GM19025 (cell line): ENCODE data around the gene RAI14.

Source experiments
- ATAC-seq: cut with Tn5 transposase; IDR thresholded peaks from one replicate; pipeline ENCODE4 v1.9.1; 2021; ENCODE audit warnings: mild to moderate bottlenecking, low read depth, moderate library complexity; ENCODE audit not compliant: unreplicated experiment

The RAI14 gene

GRCh38 chr5:34841816-34842215, 185.7 kb downstream of the RAI14 start:
- ATAC-seq: no peak

- ATAC-seq: no peak
Measured at GRCh38 chr5:34842554-34842953, 186.4 kb downstream of the RAI14 start.

DNA sequence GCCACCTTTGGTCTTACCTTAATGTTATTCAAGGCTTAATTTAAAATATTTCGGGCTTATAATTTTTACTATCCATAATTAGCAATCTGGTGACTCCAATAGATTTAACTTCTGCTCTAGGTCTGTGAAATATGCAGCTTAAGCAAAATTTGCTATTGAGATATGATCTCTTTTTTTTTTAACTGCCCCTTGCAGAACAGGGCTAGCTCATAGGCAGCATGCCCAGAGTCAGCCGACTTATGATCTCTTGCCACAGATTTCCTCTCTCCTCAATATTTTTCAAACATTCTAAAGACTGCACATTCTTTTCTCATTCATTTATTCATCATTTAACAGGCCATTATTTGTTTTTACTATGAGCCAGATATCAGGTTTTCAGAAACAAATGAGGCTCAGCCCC, 187.4 kb downstream of the RAI14 start:
- ATAC-seq: no peak

GRCh38 chr5:34844106-34844505, 188.0 kb downstream of the RAI14 start:
- no peak for ATAC-seq

- no peak for ATAC-seq
Measured at GRCh38 chr5:34844999-34845398, 188.9 kb downstream of the RAI14 start.

- ATAC-seq: no peak
Measured at GRCh38 chr5:34847056-34847455, 190.9 kb downstream of the RAI14 start.

GRCh38 chr5:34847552-34847951, 191.4 kb downstream of the RAI14 start:
- ATAC-seq: no peak

DNA sequence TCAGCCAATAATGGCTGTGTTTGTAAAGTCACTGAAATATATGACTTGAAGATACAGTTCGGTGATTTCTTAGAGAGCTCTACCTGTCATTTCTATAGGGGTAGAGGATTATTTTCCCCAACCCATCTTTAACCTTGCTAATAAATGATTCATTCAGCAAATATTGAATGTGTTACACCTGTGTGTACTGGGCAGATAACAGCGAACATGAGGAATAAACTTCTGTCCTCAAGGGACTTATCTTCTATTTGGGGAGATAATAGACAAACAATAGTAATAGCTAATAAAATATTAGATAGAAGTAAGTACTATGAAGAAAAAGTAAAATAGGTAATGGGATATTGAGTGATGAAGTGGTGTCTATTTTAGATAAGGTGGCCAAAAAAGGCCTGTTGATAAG, 192.1 kb downstream of the RAI14 start:
- ATAC-seq: no peak

GRCh38 chr5:34849253-34849652, 193.1 kb downstream of the RAI14 start:
- ATAC-seq: no peak

- ATAC-seq: peak; percentile 75
Measured at GRCh38 chr5:34854459-34855174, 198.5 kb downstream of the RAI14 start.

DNA sequence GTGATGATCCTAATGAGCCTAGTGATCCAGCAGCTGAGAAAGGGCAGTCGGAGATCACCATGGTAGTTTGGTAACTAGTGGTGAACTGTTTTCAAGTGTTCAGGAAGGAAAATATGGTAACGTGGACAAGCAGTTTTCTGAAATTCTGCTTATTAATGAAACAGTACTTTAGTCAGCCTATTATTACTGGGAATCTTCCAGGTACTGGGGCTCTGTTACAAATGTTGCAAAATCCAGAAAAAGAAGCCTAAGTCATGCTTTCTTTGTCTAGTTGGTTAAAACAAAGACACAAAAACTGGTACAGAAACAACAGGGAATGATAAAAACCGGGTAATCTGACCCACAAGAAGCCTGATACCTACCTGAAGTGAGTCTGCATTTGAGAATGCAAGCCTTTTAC, 201.0 kb downstream of the RAI14 start:
- no peak for ATAC-seq

DNA sequence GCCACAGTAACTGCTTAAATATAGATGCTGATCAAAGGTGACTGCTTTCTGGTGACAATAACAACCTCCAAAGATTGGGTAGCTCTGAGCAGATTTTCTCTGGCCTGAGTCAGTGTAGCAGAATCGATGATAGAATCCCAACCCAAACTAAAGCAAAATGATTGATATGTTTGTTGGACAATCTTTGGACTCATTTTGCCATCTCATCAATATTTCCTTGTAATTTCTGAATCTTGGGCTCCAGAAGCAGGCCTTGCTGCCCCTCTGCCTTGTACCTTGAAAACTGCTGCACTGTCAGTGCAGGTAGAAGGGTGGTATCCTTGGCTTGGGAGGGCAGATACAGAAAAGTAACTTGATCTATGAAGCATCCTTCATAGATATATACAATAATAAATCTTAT, 201.8 kb downstream of the RAI14 start:
- ATAC-seq: no peak

DNA sequence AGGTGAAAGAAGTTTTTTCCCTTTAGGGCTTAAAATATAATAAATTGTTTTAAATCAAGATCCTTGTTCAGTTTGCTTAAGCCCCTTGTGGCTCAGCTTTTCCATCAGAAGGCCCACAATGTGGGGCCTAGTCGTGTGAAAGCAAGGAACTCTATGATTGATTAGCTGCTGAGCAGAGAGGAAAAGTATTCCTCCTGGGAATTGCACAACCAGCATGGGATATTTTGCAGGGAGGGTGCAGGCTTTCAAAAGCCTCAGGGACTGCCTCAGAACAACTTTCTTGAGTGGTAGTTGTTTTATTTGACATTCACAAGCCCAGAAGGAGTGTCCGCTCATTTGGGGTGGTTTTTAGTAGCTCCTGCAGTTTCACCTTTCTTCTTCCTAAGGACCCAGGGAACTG, 202.7 kb downstream of the RAI14 start:
- no peak for ATAC-seq

GRCh38 chr5:34859253-34859652, 203.1 kb downstream of the RAI14 start:
- ATAC-seq: no peak

DNA sequence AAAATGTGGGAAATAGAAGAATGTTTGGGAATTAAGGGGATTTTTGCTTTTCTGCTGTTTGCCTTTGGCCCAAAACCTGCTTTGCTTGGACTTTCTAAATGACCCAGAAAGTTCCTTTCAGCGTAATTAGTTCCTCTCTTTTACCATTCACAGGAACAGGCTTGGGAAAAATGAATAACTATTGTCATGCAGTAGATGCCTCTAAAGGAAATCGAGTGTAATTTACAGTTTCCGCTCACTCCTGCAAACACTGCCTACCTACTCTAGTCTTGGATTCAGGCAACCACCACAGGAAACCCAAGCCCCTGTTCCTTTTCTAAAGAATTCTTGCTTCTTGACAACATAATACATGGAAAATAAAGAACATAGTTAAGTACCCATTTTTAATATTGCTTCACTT, 207.8 kb downstream of the RAI14 start:
- ATAC-seq: no peak

DNA sequence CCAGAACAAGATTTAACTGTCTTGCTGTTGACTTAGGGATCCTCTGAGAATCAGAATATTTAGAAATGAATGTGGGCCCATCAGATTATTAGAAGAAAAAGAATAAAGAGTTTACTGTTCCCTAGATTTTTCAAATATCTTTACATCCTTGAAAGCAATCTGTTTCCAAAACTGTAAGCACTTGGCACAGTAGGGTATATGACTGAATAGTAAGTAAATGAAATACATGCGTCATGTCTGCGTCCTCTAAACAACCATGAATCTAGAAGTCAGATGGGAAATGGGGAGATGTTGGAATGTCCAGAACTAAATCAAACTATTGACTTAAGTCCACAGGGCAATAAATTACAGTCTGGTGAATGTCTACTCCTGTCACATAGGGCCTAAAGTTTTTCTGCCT, 209.0 kb downstream of the RAI14 start:
- ATAC-seq: no peak

GRCh38 chr5:34866989-34867471, 210.9 kb downstream of the RAI14 start:
- no peak for ATAC-seq

GRCh38 chr5:34867660-34868059, 211.5 kb downstream of the RAI14 start:
- ATAC-seq: no peak

DNA sequence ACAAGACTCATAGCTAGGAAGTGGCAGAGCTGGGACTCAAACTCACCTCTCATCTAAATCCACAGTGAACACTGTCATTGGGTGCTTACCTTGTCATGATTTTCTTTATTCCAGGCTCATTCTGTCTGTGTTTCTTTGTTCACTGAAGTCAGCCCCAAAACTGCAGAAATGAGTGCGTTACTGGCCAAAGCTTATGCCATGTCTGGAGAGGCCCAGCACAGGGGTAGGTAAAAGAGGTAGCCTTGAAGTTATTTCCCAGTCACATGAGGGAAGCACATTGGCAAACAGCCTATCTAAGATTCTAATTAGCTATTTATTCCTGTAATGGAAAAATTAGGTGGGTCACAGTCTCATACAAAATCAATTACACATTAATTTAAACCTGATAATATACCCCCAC, 212.7 kb downstream of the RAI14 start:
- no peak for ATAC-seq

DNA sequence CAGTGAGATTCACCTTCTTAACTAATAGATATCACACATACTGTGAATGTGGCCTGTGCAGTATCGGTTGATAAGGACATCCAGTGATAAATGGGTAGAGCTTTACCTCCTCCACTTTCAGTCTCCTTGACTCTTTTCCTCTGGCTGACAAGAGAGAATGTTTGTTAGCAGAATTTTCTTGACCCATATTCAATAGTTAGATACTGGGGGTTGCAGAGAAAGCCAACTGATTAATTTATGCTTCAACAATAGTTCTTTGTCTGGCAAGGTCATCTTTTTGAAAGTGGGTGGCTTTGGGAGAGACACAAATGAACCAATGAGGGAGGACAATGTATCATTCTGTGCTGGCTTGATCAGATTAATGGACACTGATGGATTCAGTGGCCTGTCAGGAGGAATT, 213.1 kb downstream of the RAI14 start:
- no peak for ATAC-seq

DNA sequence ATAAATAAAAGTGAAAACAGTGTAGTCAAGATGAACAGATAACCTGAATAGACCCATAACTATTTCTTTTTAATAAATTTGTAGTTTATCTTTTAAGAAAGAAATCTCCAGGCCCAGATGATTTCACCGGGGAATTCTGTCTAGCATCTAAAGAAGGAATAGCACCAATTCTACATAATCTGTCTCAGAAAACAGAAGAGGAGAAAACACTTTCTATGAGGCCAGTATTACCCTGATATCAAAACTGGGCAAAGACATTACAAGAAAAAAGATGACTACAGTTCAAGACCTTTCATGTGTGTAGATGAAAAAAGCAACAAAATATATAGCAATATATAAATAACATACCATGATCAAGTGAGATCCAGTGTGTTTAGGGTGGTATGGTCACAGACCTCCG, 214.3 kb downstream of the RAI14 start:
- no peak for ATAC-seq

DNA sequence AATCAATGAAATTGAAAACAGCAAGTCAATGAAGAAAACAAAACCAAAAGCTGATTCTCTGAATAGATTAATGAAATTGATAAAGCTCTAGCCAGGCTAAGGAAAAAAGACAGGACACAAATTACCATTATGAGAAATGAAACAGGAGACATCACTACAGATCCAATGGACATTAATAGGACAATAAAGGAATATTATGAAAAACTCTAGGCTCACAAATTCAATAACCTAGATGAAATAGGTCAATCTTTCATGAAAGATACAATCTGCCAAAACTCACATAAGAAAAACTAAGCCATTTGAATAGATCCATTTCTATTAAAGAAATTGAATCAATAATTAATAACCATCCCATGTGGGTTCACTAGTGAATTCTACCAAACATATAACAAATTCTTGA, 220.1 kb downstream of the RAI14 start:
- ATAC-seq: no peak

DNA sequence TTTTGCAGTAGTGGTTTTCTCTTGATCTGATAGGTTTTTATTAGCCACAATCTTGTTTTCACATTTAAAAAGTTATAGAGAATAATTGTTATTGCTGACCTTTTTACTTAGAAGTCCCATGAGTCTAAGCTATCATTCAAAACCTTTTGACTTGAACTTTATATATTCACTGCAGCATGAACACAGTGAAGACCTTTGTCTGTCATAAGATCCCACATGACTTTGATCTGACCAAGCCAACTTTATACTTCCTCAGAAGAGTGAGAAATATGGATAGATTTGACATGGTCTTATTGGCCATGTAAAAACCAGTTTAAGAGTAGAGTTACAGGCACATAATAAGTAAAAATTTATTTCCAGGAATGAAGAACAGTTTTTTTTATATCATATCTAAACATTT, 225.1 kb downstream of the RAI14 start:
- no peak for ATAC-seq
